ENCODE results near the gene PCDHGA2.
"Not testable (repeated sequence)": the region's sequence is repeated elsewhere in the genome, so short reads cannot be mapped to it uniquely, and the experiment has no call there.

PCDHGA2 gene

GRCh38 chr5:141373673-141374317 is 35.2 kb downstream of the PCDHGA2 start, which contains the start of gene PCDHGA6:
TSS of gene PCDHGA6 (plus strand) at chr5:141373891. CDS start at chr5:141374084, 193 bp downstream.
- in situ Hi-C loops (cut with HindIII; ENCODE audit: low pct_ligation_motif_present, low pct_unique_long_range_greater_than_20kb, low sequenced_read_pairs), result no loop called here
- peak; percentile 40 for DNase-seq

DNA sequence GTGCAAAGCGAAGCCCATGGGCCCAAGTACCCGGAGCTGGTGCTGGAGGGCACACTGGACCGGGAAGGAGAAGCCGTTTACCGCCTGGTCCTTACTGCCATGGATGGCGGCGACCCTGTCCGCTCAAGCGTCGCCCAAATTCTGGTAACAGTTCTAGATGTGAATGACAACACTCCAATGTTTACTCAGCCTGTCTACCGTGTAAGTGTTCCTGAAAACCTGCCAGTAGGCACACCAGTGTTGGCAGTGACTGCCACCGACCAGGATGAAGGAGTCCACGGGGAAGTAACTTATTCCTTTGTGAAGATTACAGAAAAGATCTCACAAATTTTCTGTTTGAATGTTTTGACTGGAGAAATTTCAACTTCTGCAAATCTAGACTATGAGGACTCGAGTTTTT is 36.1 kb downstream of the PCDHGA2 start:
- in situ Hi-C loops (cut with HindIII; ENCODE audit: low pct_ligation_motif_present, low pct_unique_long_range_greater_than_20kb, low sequenced_read_pairs), result no loop called here

GRCh38 chr5:141375444-141376155 is 37.0 kb downstream of the PCDHGA2 start:
- in situ Hi-C loops (cut with HindIII; ENCODE audit: low pct_ligation_motif_present, low pct_unique_long_range_greater_than_20kb, low sequenced_read_pairs); DNase-seq: not testable (repeated sequence)

More for the DNA sequence above, 36.1 kb downstream of the PCDHGA2 start:
- no peak for DNase-seq

DNA sequence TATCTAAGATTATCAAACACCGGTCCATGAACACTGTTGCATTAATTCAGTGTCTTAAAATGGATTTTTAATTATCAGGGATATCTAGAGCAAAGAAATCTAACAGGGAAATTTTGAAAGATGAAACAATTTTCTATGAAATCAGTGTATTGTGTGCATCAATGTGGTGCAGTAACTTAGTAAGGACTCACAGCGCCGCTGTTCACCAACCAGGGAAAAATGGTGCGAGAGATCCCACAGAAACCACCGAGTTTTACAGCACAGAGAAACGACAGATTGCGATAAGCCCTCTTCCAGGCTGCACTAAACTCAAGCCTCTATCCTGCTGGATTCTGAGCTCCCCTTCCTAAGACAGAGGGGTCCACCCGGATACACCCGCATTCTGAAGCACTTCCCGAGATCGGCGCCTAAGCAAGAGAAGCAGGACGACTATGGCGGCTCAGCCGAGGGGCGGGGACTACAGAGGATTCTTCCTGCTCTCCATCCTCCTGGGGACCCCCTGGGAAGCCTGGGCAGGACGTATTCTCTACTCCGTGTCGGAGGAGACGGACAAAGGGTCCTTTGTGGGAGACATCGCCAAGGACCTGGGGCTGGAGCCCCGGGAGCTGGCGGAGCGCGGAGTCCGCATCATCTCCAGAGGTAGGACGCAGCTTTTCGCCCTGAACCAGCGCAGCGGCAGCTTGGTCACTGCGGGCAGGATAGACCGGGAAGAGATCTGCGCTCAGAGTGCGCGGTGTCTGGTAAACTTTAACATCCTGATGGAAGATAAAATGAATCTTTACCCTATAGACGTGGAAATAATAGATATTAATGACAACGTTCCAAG is 44.1 kb downstream of the PCDHGA2 start, which contains the start of gene PCDHGA7:
PCDHGA7 (plus strand) TSS at position 274 of the 826 bp plus-strand sequence; CDS start at position 432, 158 bp downstream.
- in situ Hi-C loops (cut with HindIII; ENCODE audit: low pct_ligation_motif_present, low pct_unique_long_range_greater_than_20kb, low sequenced_read_pairs), result no loop called here
- peak; percentile 60 for DNase-seq

GRCh38 chr5:141383345-141383744 is 44.8 kb downstream of the PCDHGA2 start:
- DNase-seq, result no peak
- in situ Hi-C loops (cut with HindIII; ENCODE audit: low pct_ligation_motif_present, low pct_unique_long_range_greater_than_20kb, low sequenced_read_pairs), result no loop called here

- in situ Hi-C loops (cut with HindIII; ENCODE audit: low pct_ligation_motif_present, low pct_unique_long_range_greater_than_20kb, low sequenced_read_pairs), result no loop called here
- no peak for DNase-seq
These were observed 46.1 kb downstream of the PCDHGA2 start for GRCh38 chr5:141384471-141385267.

DNA sequence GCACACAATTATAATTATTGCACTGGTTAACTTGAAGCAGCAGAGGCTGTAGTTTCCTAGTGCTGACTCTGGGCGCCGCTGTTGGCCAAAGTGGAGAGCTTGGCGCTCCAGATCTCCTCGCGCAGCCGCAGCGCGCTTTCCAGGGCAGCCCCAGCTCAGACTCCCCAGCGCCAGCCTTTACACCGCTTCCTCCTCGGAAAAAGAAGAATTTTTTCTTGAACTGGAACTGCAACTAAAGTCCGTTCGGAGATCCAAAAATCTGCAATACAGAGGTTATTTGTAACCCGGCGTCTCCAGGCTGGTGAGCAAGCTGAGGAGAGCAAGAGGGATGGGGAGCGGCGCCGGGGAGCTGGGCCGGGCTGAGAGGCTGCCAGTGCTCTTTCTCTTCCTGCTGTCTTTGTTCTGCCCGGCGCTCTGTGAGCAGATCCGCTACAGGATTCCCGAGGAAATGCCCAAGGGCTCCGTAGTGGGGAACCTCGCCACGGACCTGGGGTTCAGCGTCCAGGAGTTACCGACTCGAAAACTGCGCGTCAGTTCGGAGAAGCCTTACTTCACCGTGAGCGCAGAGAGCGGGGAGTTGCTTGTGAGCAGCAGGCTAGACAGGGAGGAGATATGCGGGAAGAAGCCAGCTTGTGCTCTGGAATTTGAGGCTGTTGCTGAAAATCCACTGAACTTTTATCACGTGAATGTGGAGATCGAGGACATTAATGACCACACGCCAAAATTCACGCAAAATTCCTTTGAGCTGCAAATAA is 49.2 kb downstream of the PCDHGA2 start, which contains the start of gene PCDHGB4:
PCDHGB4 (plus strand) TSS at position 142 of the 755 bp plus-strand sequence; CDS start at position 329, 187 bp downstream.
- DNase-seq; in situ Hi-C loops (cut with HindIII; ENCODE audit: low pct_ligation_motif_present, low pct_unique_long_range_greater_than_20kb, low sequenced_read_pairs): not testable (repeated sequence)

GRCh38 chr5:141388661-141389060 is 50.1 kb downstream of the PCDHGA2 start:
- no peak for DNase-seq
- in situ Hi-C loops (cut with HindIII; ENCODE audit: low pct_ligation_motif_present, low pct_unique_long_range_greater_than_20kb, low sequenced_read_pairs), result no loop called here

GRCh38 chr5:141389153-141390042 is 50.8 kb downstream of the PCDHGA2 start:
- no peak for DNase-seq
- in situ Hi-C loops (cut with HindIII; ENCODE audit: low pct_ligation_motif_present, low pct_unique_long_range_greater_than_20kb, low sequenced_read_pairs), result no loop called here

GRCh38 chr5:141392429-141393198 is 54.1 kb downstream of the PCDHGA2 start, which contains the start of gene PCDHGA8:
TSS of gene PCDHGA8 (plus strand) at chr5:141392633. CDS start at chr5:141392814, 181 bp downstream.
- in situ Hi-C loops (cut with HindIII; ENCODE audit: low pct_ligation_motif_present, low pct_unique_long_range_greater_than_20kb, low sequenced_read_pairs), result no loop called here
- no peak for DNase-seq

Data from ACHN (cell line).